Mesenchymal stem cell (in vitro differentiated cells and primary cell): ENCODE results near the gene KRTAP19-7.

Experiments used
- DNase-seq: peaks from one replicate; pipeline ENCODE4 v3.0.0-alpha.2; 2013
- H2AFZ ChIP-seq: one replicate; pipeline ENCODE4 v1.6.1; 2013; ENCODE audit warnings: low read depth, mild to moderate bottlenecking, control low read depth, inconsistent platforms, low read length, moderate library complexity
- H2AK5ac ChIP-seq: 2 replicates; pipeline ENCODE4 v1.6.1; 2013; ENCODE audit warnings: low read length, moderate library complexity, mild to moderate bottlenecking, inconsistent platforms; ENCODE audit not compliant: severe bottlenecking
- H2BK120ac ChIP-seq: one replicate; pipeline ENCODE4 v1.6.1; 2013; ENCODE audit warnings: low read depth, mild to moderate bottlenecking, inconsistent platforms, low read length, moderate library complexity
- H2BK12ac ChIP-seq, 2 experiments: one replicate each; pipeline ENCODE4 v1.6.1; 2013; ENCODE audit warnings: inconsistent platforms in 2 of 2, low read length in 2 of 2, mild to moderate bottlenecking in 2 of 2, moderate library complexity in 2 of 2, control low read depth in 1 of 2
- H2BK15ac ChIP-seq: one replicate; pipeline ENCODE4 v1.6.1; 2013; ENCODE audit warnings: mild to moderate bottlenecking, low read depth, inconsistent platforms; ENCODE audit not compliant: poor library complexity, severe bottlenecking
- H2BK5ac ChIP-seq: 2 replicates; pipeline ENCODE4 v1.6.1; 2013; ENCODE audit warnings: low read depth, mild to moderate bottlenecking, low read length, control low read depth, inconsistent platforms; ENCODE audit not compliant: poor library complexity, severe bottlenecking
- H3K14ac ChIP-seq, 2 experiments: one replicate each; pipeline ENCODE4 v1.6.1; 2013; ENCODE audit warnings: inconsistent platforms in 2 of 2, low read length in 2 of 2, control low read depth in 1 of 2, mild to moderate bottlenecking in 1 of 2, moderate library complexity in 1 of 2
- H3K18ac ChIP-seq, 2 experiments: one replicate each; pipeline ENCODE4 v1.6.1; 2013; ENCODE audit warnings: inconsistent platforms in 2 of 2, low read length in 2 of 2, control low read depth in 1 of 2, low read depth in 1 of 2, mild to moderate bottlenecking in 1 of 2
- H3K23ac ChIP-seq, 2 experiments: one replicate each; pipeline ENCODE4 v1.6.1; 2013; ENCODE audit warnings: inconsistent platforms in 2 of 2, low read length in 2 of 2, mild to moderate bottlenecking in 2 of 2, moderate library complexity in 2 of 2, control low read depth in 1 of 2
- H3K27ac ChIP-seq: 2 replicates; pipeline ENCODE4 v1.5.1; 2013; ENCODE audit warnings: mild to moderate bottlenecking, moderate library complexity, low read length, control low read depth, inconsistent platforms; ENCODE audit not compliant: poor library complexity, severe bottlenecking
- H3K27me3 ChIP-seq, 2 experiments: 2 replicates each; pipeline versions ENCODE4 v1.6.1 to v1.7.0; 2013; ENCODE audit warnings: low read length in 2 of 2, mild to moderate bottlenecking in 2 of 2, moderate library complexity in 2 of 2, control low read depth in 1 of 2, inconsistent platforms in 1 of 2; ENCODE audit not compliant: control insufficient read depth in 1 of 2, insufficient read depth in 1 of 2
- H3K36me3 ChIP-seq, 2 experiments: 2 replicates each; pipeline versions ENCODE4 v1.6.1 to v1.7.0; 2013; ENCODE audit warnings: low read length in 2 of 2, control low read depth in 1 of 2, inconsistent platforms in 1 of 2, low read depth in 1 of 2, mild to moderate bottlenecking in 1 of 2; ENCODE audit not compliant: insufficient read depth in 2 of 2, control insufficient read depth in 1 of 2
- H3K4ac ChIP-seq, 2 experiments: one replicate each; pipeline ENCODE4 v1.6.1; 2013; ENCODE audit warnings: inconsistent platforms in 2 of 2, low read length in 2 of 2, mild to moderate bottlenecking in 2 of 2, moderate library complexity in 2 of 2, control low read depth in 1 of 2, low read depth in 1 of 2
- H3K4me1 ChIP-seq: 2 replicates; pipeline ENCODE4 v1.6.1; 2013; ENCODE audit warnings: low read depth, low read length, control low read depth; ENCODE audit not compliant: control insufficient read depth, insufficient read depth
- H3K4me2 ChIP-seq: 2 replicates; pipeline ENCODE4 v1.6.1; 2013; ENCODE audit warnings: low read length, mild to moderate bottlenecking, inconsistent platforms; ENCODE audit not compliant: poor library complexity, severe bottlenecking
- H3K4me3 ChIP-seq, 2 experiments: 2 replicates each; pipeline versions ENCODE4 v1.5.1 to v1.7.0; 2013; ENCODE audit warnings: low read length in 2 of 2, mild to moderate bottlenecking in 2 of 2, control low read depth in 1 of 2, low read depth in 1 of 2; ENCODE audit not compliant: insufficient read depth in 1 of 2
- H3K79me1 ChIP-seq: replicated peaks from 2 replicates; pipeline ENCODE4 v1.6.1; 2013; ENCODE audit warnings: mild to moderate bottlenecking, control low read depth, low read length, inconsistent platforms; ENCODE audit not compliant: poor library complexity, severe bottlenecking
- H3K9ac ChIP-seq: 2 replicates; pipeline ENCODE4 v1.7.0; 2013; ENCODE audit warnings: mild to moderate bottlenecking, low read length, moderate library complexity
- H3K9me3 ChIP-seq: 2 replicates; pipeline ENCODE4 v1.7.0; 2013; ENCODE audit warnings: mild to moderate bottlenecking, low read length; ENCODE audit not compliant: control insufficient read depth
- H4K8ac ChIP-seq: one replicate; pipeline ENCODE4 v1.6.1; 2013; ENCODE audit warnings: inconsistent platforms, mild to moderate bottlenecking, low read length, moderate library complexity
- H4K91ac ChIP-seq: one replicate; pipeline ENCODE4 v1.6.1; 2013; ENCODE audit warnings: mild to moderate bottlenecking, low read length, inconsistent platforms
- WGBS: methylation state at CpG from one replicate; pipeline ENCODE4 v1.1.7; 2013; ENCODE audit warnings: mixed read lengths; 5-methylcytosine and 5-hydroxymethylcytosine counted together

KRTAP19-7 gene

DNA sequence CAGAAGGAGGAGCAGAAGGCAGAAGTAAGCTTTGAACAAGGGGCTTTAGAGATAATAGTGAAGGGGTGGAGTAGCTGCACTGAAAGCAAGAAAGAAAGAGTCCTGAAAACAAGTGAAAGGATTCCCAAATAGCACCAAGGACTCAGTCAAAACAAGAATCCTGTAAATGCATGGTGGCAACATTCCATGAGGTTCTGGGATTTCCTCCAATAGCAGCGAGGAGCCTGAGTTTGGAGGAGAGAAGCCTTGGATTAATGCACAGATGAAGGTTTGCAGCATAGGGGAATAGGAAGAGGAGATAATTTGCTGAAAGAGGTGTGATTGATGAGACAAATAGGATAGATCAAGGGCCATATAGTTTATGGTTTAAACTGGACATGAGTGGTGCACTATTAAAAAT, 18.2 kb upstream of the KRTAP19-7 start:
- Histone ChIP-seq H2BK12ac (no peak overlapping the region), H2BK5ac (no peak overlapping the region), H3K9me3 (peaks cover 5% of the 10 kb centered on the region), H2BK120ac (no peak overlapping the region), H3K27me3 (no peaks in the 10 kb centered on the region), H3K14ac (no peak overlapping the region), H3K4me1 (no peaks in the 10 kb centered on the region), H2BK15ac (no peak overlapping the region), H2AK5ac (no peak overlapping the region), H3K27ac (no peak overlapping the region), H4K91ac (no peak overlapping the region), H3K18ac (no peak overlapping the region), H2AFZ (no peak overlapping the region), H3K4me2 (no peak overlapping the region), H3K4me3 (no peak overlapping the region), H3K36me3 (no peaks in the 10 kb centered on the region), H4K8ac (no peak overlapping the region), H3K4ac (no peak overlapping the region), H3K9ac (no peak overlapping the region), H3K79me1 (no peaks in the 10 kb centered on the region), H3K23ac (no peak overlapping the region)
- WGBS = 63% methylated on average over 1 of the region's 1 CpG
- DNase-seq = no peak

- no peak overlapping the region for H4K8ac ChIP-seq
- H3K4me1 ChIP-seq = no peaks in the 10 kb centered on the region
- no peak overlapping the region for H2BK12ac ChIP-seq
- H3K23ac ChIP-seq = no peak overlapping the region
- no peak overlapping the region for H2BK5ac ChIP-seq
- H3K4ac ChIP-seq = no peak overlapping the region
- DNase-seq = no peak
- peaks cover 5% of the 10 kb centered on the region for H3K9me3 ChIP-seq
- H3K9ac ChIP-seq = no peak overlapping the region
- H3K27me3 ChIP-seq = no peaks in the 10 kb centered on the region
- H3K36me3 ChIP-seq = no peaks in the 10 kb centered on the region
- H2BK15ac ChIP-seq = no peak overlapping the region
- no peaks in the 10 kb centered on the region for H3K79me1 ChIP-seq
- H3K4me2 ChIP-seq = no peak overlapping the region
- no peak overlapping the region for H2AK5ac ChIP-seq
- no peak overlapping the region for H3K14ac ChIP-seq
- no peak overlapping the region for H4K91ac ChIP-seq
- H2AFZ ChIP-seq = no peak overlapping the region
- H3K27ac ChIP-seq = no peak overlapping the region
- no peak overlapping the region for H2BK120ac ChIP-seq
- no peak overlapping the region for H3K18ac ChIP-seq
- H3K4me3 ChIP-seq = no peak overlapping the region
Measured at GRCh38 chr21:30577766-30578165, 16.7 kb upstream of the KRTAP19-7 start.

DNA sequence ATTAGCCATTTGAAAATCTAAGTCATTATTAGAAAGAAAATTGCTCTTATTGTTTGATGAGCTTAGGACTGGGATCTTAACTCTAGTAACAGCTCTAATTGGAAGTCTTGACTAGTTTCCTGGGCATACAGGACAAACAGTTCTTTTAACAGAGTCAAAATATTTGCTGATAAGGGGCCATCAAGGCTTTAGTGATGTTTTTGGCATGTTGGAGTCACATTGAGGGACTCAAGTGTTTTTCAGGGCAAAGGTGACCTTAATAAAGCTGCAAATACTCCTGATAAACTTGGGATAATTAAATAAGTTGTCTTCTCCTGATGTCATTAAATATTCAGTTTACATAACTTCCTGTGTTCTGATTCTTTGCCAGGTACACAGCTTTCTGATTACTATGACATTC, 6.5 kb upstream of the KRTAP19-7 start:
- H3K18ac ChIP-seq = no peak overlapping the region
- no peaks in the 10 kb centered on the region for H3K36me3 ChIP-seq
- H3K79me1 ChIP-seq = no peaks in the 10 kb centered on the region
- no peak overlapping the region for H2BK12ac ChIP-seq
- H3K27ac ChIP-seq = no peak overlapping the region
- no peak overlapping the region for H2BK120ac ChIP-seq
- H3K9ac ChIP-seq = no peak overlapping the region
- H3K14ac ChIP-seq = no peak overlapping the region
- DNase-seq = no peak
- H3K4ac ChIP-seq = no peak overlapping the region
- H3K4me3 ChIP-seq = no peak overlapping the region
- H3K4me1 ChIP-seq = no peaks in the 10 kb centered on the region
- H2BK15ac ChIP-seq = no peak overlapping the region
- no peaks in the 10 kb centered on the region for H3K9me3 ChIP-seq
- no peak overlapping the region for H2BK5ac ChIP-seq
- no peak overlapping the region for H3K4me2 ChIP-seq
- H4K91ac ChIP-seq = no peak overlapping the region
- no peak overlapping the region for H2AK5ac ChIP-seq
- H3K27me3 ChIP-seq = no peaks in the 10 kb centered on the region
- H2AFZ ChIP-seq = no peak overlapping the region
- no peak overlapping the region for H4K8ac ChIP-seq
- no peak overlapping the region for H3K23ac ChIP-seq

- Histone ChIP-seq H3K14ac (no peak overlapping the region), H3K4me2 (no peak overlapping the region), H2AK5ac (no peak overlapping the region), H3K9ac (no peak overlapping the region), H3K27ac (no peak overlapping the region), H2BK15ac (no peak overlapping the region), H3K23ac (no peak overlapping the region), H3K18ac (no peak overlapping the region), H3K27me3 (no peaks in the 10 kb centered on the region), H3K4me3 (no peak overlapping the region), H3K79me1 (no peaks in the 10 kb centered on the region), H3K4ac (no peak overlapping the region), H3K9me3 (no peaks in the 10 kb centered on the region), H3K4me1 (no peaks in the 10 kb centered on the region), H2BK120ac (no peak overlapping the region), H2BK12ac (no peak overlapping the region), H3K36me3 (no peaks in the 10 kb centered on the region), H4K8ac (no peak overlapping the region), H2BK5ac (no peak overlapping the region), H2AFZ (no peak overlapping the region), H4K91ac (no peak overlapping the region)
- no peak for DNase-seq
- 80% methylated on average over 1 of the region's 2 CpGs for WGBS
Measured at GRCh38 chr21:30563630-30564029, 2.5 kb upstream of the KRTAP19-7 start.
